ENCODE results near the gene PRPF19.

PRPF19 gene

DNA sequence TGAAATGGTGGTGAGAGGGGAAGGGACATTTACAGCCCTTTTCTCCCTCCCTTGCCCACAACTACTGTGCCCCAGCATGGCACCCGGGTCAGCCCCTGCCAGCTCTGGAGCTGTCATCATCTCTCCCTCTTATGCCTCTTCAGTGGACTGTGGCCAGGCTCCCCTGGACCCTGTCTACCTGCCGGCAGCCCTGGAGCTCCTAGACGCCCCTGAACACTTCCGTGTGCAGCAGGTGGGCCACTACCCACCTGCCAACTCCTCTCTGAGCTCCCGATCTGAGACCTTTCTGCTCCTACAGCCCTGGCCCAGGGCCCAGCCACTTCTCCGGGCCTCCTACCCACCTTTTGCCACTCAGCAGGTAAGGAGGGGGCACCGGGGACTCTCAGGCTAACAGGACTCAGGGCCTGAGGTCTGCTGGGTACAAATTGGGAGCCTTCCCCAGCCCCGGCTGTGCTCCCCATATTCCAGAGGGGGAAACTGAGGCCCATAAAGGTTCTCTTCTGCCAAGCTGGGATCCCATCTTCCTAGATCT, 20.7 kb upstream of the PRPF19 start:
- DNase-seq: no peak
- intact Hi-C loops (cut with DNase I): no loop called here

DNA sequence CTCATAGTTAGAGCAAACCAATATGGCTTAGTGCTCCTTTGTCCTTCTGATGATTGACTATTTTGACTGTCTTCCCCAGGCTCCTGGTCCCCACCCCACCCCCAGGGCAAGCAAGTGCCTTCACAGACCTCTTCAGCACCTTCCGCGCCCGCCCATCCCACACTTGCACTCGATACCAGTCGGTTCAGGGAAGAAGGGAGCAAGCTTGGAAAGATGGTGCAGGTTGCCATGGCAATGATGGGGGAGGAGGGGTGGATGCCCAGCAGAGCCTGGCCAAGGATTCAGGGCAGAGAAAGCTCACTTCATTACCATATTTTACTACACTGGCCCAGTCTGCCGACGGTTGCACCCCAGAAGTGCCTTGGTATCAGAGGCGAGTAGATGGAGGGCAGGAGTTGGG, 20.1 kb upstream of the PRPF19 start:
- DNase-seq: peak in 21 of 42 donors; percentile 33 to 73 (median 50)
- intact Hi-C loops (cut with DNase I): no loop called here

DNA sequence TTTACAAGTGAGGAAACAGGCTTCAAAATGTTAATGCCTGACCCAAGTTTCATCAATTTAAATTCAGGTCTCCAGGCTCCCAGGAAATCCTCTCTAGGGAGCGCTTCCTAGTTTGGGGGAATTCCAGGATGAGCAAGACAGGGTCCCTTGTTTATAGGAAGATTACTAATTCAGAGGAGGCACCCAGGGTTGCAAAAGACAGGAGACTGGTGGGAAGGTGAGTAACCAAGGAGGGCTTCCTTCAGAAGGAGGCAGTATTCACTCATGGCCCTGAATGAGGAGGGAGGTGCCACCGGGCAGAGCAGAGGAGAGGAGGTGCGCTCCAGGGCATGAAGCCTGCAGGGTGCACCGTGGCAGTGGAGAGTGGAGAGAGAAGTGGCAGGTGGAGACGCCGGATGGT, 19.5 kb upstream of the PRPF19 start:
- intact Hi-C loops (cut with DNase I): no loop called here
- no peak for DNase-seq

DNA sequence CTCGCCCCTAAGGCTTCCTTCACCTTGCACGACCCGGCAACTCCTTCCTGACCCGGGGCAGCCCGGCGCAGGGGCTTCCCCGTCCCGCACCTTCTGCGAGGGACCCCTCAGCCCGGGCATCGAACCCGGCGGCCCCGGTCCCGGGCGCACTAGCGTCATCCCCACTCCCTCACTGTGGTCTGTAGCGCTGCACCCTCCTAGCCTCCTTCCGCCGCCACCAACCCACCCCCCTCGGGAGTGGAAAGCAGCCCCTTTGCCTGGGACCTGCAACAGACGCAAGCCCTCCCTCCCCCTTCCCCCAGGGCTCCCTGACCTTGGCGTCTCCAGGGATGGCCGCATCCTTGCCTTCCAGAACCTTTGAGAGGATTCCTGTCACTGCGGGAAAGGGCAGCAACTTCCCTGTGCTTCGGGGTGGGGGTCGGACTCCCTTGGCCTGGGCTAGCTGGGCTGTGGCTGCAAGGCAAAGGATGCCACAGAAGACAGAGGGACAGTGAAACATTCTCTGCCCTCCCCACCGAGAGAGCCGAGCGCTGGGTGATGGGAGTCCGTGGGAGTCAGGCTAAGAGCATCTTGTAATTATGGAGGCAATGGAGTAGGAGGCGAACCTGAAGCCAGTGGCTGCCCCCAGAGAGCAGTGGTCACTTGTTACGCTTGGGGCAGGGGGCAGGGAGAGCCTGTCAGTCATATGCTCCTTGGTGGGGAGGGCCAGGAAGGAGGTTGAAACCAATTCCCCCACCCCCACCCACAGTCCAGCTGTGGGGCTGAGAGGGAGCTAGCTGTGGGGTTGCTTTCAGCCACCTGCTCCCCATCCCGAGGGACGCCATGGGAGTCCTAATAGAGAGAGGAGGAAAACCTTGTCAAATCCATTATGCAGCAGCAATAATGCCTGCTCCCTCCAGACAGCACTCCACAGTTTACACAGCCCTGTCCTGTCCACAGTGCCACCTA, 18.8 kb upstream of the PRPF19 start:
- intact Hi-C loops (cut with DNase I): no loop called here
- DNase-seq: peak in 6 of 42 donors; percentile 19 to 50 (median 41)

DNA sequence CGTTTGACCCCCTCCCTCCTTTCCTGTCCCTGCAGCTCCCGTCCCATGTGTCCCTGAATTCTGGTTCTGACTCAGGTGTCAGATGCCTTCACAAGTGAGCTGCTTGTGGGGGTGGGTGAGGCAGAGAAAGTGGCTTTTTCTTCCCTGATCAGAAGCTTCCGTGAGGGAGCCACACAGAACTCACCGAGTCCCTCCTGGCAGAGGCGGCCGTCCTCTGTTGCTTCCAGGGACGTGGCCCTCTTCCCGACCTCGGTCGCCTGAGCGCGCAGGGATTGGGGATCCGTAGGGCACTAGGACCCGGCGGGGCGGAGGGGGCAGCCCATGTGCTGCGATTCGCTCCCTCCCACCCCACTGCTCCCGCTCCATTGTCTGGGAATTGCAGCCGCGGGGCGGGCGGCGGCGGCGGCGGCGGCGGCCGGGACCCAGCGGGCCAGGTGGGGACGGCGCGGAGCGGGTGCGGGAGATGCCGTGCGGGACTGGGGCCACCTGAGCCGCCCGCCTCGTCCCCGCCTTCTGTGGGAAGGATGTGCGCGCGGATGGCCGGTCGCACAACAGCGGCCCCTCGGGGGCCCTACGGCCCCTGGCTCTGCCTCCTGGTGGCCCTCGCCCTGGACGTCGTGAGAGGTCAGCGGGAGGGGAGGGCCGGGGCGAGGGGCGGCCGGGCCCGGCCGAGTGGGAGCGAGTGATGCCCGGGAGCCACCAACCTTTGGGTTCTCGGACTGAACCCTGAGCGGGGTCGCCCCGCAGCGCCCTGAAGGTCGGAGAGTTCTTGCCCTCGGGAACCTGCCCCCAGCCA, 17.9 kb upstream of the PRPF19 start, which contains the start of gene TMEM132A:
Gene TMEM132A (plus strand): TSS at position 351 of the 796 bp plus-strand sequence. CDS start 174 bp downstream, at position 525.
- peak; percentile 80 to 97 (median 91) for DNase-seq
- intact Hi-C loops (cut with DNase I): no loop called here

DNA sequence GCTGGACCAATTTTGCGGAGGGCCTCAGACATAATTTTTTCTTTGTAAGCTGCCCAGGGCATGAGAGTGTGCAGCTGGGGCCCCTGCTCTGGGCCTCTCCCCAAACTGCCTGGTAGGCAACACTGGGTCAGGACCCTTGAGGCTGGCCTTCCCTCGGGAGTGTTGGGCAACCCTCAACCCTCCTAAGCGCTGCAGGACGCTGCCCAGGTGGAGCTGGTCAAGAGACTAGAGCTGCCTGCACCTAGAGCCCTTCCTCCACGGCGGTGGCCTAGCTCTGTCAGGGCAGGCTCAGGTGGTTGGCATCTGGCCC, 17.4 kb upstream of the PRPF19 start:
- intact Hi-C loops (cut with DNase I): no loop called here
- no peak for DNase-seq

DNA sequence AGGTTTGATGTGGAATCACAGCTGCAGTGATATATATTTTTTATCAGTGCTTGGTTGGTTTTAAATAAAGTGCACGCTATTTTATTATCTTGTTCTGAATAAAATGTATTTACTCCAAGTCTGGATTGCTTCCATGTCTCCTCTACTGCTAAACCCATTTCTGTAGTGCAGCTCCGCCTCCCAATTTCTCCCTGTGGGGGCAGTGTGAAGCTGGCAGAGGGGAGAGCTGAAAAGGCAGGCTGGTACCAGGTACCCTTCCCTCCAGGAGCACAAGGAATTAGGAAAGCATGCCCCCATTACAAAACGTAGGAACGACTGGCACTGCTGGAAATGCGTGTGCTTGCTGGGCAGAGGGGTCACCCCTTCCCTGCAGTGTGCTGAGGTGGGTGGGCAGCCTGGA, 16.9 kb upstream of the PRPF19 start:
- peak in 6 of 42 donors; percentile 35 to 66 (median 50) for DNase-seq
- intact Hi-C loops (cut with DNase I): no loop called here

DNA sequence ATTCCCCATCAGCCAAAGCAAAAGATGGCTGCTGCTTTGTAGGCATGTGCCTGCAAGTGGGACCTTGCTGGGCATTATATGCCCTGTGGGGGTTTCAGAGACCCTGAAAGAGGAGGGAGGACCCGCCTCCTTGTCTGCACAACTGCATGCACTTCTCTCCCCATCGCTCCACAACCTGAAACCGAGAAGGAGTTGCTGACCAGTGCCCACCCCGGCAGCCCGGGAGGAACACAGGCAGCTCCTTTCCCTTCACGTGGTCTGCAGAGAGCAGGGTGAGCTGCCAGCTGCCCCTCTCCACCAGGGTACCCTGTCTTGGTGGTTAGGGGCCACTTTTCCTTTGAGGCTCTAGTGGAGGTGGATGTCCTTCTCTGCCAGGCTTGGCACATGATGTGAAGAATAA, 16.5 kb upstream of the PRPF19 start:
- intact Hi-C loops (cut with DNase I): no loop called here
- no peak for DNase-seq

DNA sequence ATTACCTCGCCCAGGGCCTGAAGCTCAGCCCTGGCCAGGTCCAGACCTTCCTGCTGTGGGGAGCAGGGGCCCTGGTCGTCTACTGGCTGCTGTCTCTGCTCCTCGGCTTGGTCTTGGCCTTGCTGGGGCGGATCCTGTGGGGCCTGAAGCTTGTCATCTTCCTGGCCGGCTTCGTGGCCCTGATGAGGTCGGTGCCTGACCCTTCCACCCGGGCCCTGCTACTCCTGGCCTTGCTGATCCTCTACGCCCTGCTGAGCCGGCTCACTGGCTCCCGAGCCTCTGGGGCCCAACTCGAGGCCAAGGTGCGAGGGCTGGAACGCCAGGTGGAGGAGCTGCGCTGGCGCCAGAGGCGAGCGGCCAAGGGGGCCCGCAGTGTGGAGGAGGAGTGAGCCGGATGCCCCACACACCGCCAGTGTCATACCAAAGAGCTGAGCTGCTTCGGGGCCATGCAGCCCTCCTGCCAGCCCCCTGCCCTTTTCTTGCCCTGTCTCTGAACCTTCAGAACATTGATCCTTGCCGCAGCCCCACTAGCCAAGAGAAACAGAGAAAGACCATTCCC, 15.5 kb upstream of the PRPF19 start:
- intact Hi-C loops (cut with DNase I): no loop called here
- DNase-seq: no peak

DNA sequence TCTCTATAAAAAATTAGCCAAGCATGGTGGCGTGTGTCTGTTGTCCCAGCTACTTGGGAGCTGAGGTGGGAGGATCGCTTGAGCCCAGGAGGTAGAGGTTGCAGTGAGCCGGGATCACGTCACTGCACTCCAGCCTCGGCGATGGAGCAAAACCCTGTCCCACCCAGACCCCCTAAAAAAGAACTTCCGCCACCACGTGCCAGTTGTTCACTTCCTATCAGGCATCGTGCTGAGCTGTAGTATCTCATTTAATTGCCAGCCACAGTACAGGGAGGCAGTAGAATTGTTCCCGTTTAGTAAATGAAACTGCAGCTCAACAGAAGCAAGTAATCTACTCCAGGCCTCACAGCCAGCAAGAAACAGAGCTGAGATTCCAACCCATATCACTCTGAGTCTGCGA, 14.9 kb upstream of the PRPF19 start:
- DNase-seq: no peak
- intact Hi-C loops (cut with DNase I): no loop called here

DNA sequence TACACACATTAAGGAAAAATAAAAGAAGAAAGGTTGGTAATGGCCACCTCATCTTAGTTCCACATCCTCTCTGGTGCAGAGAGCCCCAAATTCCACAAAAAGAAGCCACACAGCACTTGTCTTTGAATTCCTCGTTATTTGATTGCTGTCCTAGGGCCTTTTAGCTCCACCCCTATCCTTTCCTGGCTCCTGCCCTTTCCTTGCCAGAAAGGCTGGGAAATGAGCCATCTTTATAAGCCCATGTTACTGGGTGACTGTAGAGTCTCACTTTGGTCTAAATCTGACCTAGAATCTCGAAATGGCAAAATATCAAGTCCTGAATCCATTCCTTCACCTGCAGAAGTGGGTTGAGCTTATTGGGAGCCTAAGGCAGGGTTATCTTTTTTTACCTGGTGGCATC, 13.6 kb upstream of the PRPF19 start:
- peak in 2 of 42 donors; percentile 12 to 22 for DNase-seq
- intact Hi-C loops (cut with DNase I): no loop called here

DNA sequence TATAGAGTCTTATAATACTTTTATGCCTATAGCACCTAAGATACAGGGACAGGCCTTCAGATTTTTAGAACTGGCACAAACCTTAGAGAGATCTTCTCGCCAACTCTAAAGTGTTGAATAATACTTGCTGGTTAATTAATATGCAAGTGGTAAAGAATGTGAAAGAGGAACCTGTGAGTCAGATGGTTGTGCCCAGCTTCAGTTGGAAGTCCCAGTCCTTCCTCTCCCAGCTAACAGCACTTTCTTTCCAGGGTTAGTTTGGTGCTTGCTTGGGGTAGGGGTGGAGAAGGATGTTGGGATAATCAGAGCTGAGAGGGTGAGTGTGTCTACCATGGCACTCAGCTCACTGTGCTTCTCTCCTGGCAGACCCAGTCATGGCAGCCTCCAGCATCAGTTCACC, 12.9 kb upstream of the PRPF19 start:
- DNase-seq: peak in 2 of 42 donors; percentile 18 to 59
- intact Hi-C loops (cut with DNase I): no loop called here

DNA sequence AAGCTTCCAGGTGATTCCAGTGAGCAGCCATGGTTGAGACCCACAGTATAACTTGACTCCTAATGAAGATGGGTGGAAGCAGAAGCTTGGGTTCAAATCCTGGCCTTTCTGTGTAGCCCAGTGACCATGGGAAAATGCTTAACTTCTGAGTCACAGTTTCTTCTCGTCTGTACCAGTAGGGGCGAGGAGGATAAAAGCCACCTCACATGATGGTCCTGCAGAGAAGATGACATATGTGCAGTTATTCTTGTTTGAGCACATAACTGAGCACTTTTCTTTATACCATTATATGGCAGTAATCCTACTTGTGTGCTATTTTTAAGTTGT, 12.5 kb upstream of the PRPF19 start:
- intact Hi-C loops (cut with DNase I): no loop called here

DNA sequence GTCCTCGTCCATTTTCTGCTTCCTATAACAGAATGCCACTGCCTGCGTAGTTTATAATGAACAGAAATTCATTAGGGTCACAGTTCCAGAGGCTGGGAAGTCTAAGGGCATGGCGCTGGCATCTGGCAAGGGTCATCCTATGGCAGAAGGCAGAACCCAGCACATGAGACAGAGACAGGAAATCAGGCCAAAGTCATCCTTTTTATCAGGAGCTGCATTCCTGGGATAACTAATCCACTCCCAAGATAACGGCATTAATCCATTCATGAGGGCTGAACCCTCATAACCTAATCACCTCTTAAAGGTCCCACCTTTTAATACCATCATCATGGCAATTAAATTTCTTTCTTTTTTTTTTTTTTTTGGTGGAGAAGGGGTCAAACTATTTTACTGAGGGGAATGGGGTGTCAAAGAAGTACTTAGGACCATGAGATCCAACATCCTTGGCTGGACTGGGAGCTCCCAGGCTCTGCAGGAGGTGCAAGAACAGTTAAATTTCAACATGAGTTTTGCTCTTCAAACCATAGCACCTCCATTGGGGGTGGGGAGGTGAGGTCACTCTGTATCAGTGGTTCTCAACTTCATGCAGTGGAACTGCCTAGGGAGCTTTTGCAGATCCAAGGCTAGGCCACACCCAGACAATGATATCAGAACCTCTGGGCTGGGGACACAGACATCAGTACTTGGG, 12.0 kb upstream of the PRPF19 start:
- DNase-seq: no peak
- intact Hi-C loops (cut with DNase I): no loop called here

More for the DNA sequence above, 12.5 kb upstream of the PRPF19 start:
- DNase-seq: no peak

DNA sequence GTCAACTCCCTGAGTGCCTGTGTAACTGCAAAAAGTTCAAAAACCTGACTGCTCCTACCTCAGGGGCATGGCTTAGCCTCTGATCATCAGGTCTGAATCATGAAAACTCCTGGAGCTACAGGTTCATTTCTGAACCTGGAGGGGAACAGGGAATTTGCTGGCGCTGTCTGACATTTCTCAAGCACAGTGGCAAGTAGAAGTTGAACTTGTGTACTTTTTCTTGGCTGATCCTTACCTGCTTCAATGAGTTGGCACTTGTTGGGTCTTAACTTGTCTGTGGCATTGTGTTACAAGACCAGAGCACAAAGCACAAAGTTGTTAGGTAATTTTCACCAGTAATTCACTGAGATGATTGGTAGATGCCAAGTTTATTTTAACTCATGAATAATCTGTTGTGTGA, 10.9 kb upstream of the PRPF19 start:
- DNase-seq: no peak
- intact Hi-C loops (cut with DNase I): no loop called here

DNA sequence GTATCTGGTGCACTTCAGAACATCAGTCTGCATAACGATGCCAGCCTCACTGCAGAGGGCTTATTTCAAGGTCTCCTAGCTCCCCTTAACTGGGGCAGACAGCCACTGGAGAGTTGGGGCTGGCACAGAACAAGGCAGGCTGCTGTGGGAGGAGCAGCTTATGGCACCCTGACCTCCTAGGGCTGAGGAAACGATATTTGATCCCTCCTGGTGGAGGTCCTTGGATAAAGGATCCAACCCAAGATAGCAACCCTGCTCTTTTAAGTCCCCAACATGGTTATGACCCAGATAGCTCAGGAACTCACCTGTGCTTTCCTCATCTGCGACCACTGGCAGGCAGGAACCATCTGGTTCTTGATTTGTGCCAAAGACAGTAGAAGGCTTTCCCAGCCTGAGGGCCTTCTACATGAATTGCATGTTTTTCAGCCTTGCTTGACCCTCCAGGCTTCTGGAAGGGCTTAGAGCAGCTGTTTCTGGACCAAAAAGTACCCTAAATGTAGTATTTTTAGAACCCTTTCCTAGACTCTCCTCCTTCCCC, 10.4 kb upstream of the PRPF19 start:
- DNase-seq: no peak
- intact Hi-C loops (cut with DNase I): no loop called here

DNA sequence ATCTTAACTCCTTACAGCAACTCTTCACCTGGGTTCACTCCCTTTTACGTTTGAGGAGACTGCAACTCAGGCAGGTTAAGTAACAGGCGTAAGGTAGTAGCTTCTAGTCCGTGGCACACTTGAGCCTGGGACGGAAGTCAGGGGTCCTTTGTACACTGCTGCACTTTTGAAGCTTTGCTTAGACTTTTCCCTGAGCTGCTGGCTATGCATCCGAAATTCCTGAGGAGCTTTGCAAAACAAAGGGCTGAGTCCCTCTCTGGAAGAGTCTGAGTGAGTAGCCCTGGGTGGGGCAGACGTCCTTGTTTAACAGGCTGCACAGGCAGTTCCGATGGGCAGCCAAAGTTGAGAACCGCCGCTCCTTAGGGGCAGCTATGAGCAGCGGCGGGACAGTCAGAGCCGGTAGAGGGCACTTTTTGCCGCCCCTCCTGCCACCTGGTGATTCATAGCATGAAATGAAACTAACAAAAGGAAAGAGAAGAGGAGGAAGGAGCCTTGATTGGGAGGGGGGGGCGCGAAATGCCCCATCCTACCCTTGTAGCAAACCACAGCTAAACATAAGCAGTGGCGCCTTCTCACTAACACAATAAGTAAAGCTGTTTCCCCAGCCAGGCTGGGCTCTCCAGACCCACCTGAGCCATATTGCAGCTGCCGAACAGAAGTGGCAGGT, 9.0 kb upstream of the PRPF19 start:
- intact Hi-C loops (cut with DNase I): no loop called here
- DNase-seq: peak in 32 of 42 donors; percentile 29 to 81 (median 56)

DNA sequence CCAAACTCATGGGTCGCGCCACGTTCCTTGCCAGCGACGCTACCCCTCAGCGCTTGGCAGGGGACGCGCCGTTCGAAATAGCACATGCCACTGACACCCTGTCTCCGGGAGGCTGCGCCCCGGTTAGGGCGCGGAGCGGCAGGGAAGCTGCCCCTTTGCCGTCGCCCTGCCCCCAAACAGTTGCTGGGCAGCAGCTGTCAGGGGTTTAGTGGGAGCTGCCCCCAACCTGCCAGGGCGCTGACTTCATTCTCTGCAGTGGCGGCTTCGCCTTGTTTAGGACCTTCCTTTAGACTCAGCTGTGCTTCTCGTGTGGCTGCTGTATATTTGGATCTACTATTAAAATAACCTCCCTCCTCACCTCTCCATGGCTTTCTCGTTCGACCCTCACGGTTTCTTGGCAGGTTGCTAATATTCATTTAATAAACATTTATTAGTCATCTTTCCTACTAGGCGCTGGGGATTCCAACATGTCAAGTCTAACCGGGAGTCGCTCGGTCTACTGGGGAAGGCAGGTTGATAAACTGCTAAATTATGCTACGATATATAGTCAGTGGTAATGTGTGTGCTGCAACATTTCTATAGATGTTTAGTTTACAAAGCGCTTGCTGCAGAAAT, 8.4 kb upstream of the PRPF19 start:
- intact Hi-C loops (cut with DNase I): no loop called here
- peak in 23 of 42 donors; percentile 20 to 68 (median 49) for DNase-seq

Data from head of caudate nucleus (tissue), 42 donors.